C4-2B (cell line): ENCODE results near the gene PRR15L.

Experiments
- CTCF ChIP-seq: fragments of 450-650 bp; conservative IDR thresholded peaks from 2 replicates; pipeline ENCODE4 v1.5.1; 2017; ENCODE audit warnings: mild to moderate bottlenecking
- ZFX ChIP-seq: fragments of 450-650 bp; IDR thresholded peaks from 2 replicates; pipeline ENCODE4 v1.6.1; 2017

GRCh38 chr17:48006936-48007709 is 49.4 kb upstream of the PRR15L start:
- no peak for TF ChIP-seq CTCF
- no peak for TF ChIP-seq ZFX
